ENCODE measurements around the gene UBR1.

DNA sequence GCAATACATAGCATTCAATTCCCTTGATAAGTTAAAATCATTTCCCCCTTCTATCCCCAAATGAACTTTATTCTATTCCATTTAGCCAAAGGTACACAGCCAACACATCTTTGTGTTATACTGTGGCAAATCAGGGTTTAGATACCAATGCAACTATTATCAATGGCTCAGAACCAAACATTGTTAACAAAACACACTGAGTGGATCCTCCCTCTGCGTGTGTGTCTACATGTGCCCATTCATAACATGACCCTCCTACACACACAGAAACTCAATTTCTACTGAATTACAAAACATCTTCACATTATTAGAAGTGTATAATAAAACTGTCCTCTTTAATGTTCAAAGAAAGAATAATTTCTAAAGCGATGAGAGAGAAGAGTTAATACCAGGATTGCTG lies 186.5 kb downstream of the UBR1 start:
- TF ChIP-seq, protein P1, sequence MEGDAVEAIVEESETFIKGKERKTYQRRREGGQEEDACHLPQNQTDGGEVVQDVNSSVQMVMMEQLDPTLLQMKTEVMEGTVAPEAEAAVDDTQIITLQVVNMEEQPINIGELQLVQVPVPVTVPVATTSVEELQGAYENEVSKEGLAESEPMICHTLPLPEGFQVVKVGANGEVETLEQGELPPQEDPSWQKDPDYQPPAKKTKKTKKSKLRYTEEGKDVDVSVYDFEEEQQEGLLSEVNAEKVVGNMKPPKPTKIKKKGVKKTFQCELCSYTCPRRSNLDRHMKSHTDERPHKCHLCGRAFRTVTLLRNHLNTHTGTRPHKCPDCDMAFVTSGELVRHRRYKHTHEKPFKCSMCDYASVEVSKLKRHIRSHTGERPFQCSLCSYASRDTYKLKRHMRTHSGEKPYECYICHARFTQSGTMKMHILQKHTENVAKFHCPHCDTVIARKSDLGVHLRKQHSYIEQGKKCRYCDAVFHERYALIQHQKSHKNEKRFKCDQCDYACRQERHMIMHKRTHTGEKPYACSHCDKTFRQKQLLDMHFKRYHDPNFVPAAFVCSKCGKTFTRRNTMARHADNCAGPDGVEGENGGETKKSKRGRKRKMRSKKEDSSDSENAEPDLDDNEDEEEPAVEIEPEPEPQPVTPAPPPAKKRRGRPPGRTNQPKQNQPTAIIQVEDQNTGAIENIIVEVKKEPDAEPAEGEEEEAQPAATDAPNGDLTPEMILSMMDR (IDR thresholded peaks at IDR 0.05), result no peak
- no peak for TF ChIP-seq POLR2A (IDR thresholded peaks at IDR 0.05)

Measured in prostate gland (tissue), 2 donors.